ENCODE results near the gene ARHGEF17. TPM values are rescaled to one million over a fixed set of nuclear protein-coding genes. Genes with fewer than 3 reads are reported as not detected.
A peak's percentile ranks its signal among the peaks of the same experiment; 100 is the strongest.

The ARHGEF17 gene
- total and polyA plus RNA-seq, 8 donors, result 5.0 to 66.5 (median 33.6) TPM

- no peaks in the 10 kb centered on the region for H3K9me3 ChIP-seq
- no peaks in the 10 kb centered on the region for H3K27me3 ChIP-seq
- TF ChIP-seq POLR2AphosphoS5 (IDR thresholded peaks at IDR 0.05) (no peak), POLR2A (IDR thresholded peaks at IDR 0.05) (no peak), CTCF (IDR thresholded peaks at IDR 0.05) (no peak)
- H3K36me3 ChIP-seq, result peaks cover 37 to 84% (median 75%) of the 10 kb centered on the region in 4 donors
- 70 to 90% (median 85%) methylated on average over 4 of the region's 4 CpGs for WGBS, 5 donors
- intact Hi-C loops (cut with DNase I; ENCODE audit: low total_unique reads), result no loop called here
- no peak for DNase-seq
- H3K27ac ChIP-seq, result peak overlapping the region in 1 of 5 donors; percentile 14
- no peak overlapping the region for H3K4me3 ChIP-seq
- H3K4me1 ChIP-seq, result peaks cover 0 to 10% (median 2%) of the 10 kb centered on the region in 4 donors
Observed at GRCh38 chr11:73366265-73366610, 58.2 kb downstream of the ARHGEF17 start.

- intact Hi-C loops (cut with DNase I; ENCODE audit: low total_unique reads), result no loop called here
- DNase-seq, result no peak
- H3K9me3 ChIP-seq, result no peaks in the 10 kb centered on the region
Observed at GRCh38 chr11:73366953-73367352, 58.9 kb downstream of the ARHGEF17 start.

GRCh38 chr11:73367482-73368024 lies 59.5 kb downstream of the ARHGEF17 start:
- DNase-seq, result no peak
- intact Hi-C loops (cut with DNase I; ENCODE audit: low total_unique reads), result no loop called here
- Histone ChIP-seq H3K9me3 (no peaks in the 10 kb centered on the region), H3K27me3 (no peaks in the 10 kb centered on the region), H3K36me3 (peaks cover 25 to 71% (median 62%) of the 10 kb centered on the region in 4 donors), H3K4me1 (peaks cover 0 to 16% (median 2%) of the 10 kb centered on the region in 4 donors), H3K27ac (no peak overlapping the region), H3K4me3 (no peak overlapping the region)
- 72 to 79% (median 76%) methylated on average over 9 to 20 of the region's 20 CpGs for WGBS, 5 donors
- TF ChIP-seq CTCF (IDR thresholded peaks at IDR 0.05) (no peak), POLR2A (IDR thresholded peaks at IDR 0.05) (no peak)

More at GRCh38 chr11:73366953-73367352, 58.9 kb downstream of the ARHGEF17 start:
- no peaks in the 10 kb centered on the region for H3K27me3 ChIP-seq
- H3K4me1 ChIP-seq, result peaks cover 0 to 10% (median 2%) of the 10 kb centered on the region in 4 donors
- peaks cover 31 to 77% (median 68%) of the 10 kb centered on the region in 4 donors for H3K36me3 ChIP-seq
- H3K4me3 ChIP-seq, result no peak overlapping the region
- no peak overlapping the region for H3K27ac ChIP-seq
- WGBS, 5 donors, result 63 to 83% (median 79%) methylated on average over 6 of the region's 6 CpGs
- TF ChIP-seq POLR2AphosphoS5 (IDR thresholded peaks at IDR 0.05) (no peak), POLR2A (IDR thresholded peaks at IDR 0.05) (no peak), CTCF (IDR thresholded peaks at IDR 0.05) (no peak), EP300 (IDR thresholded peaks at IDR 0.05) (no peak)

GRCh38 chr11:73372375-73372993 lies 64.4 kb downstream of the ARHGEF17 start:
- no peak for DNase-seq
- WGBS, 5 donors, result 53 to 64% (median 56%) methylated on average over 6 of the region's 6 CpGs
- Histone ChIP-seq H3K36me3 (peaks cover 0 to 22% (median 12%) of the 10 kb centered on the region in 4 donors), H3K27me3 (no peaks in the 10 kb centered on the region), H3K27ac (peak overlapping the region in 2 of 5 donors; percentile 31 to 49), H3K4me3 (no peak overlapping the region), H3K9me3 (no peaks in the 10 kb centered on the region), H3K4me1 (peaks cover 6 to 29% (median 13%) of the 10 kb centered on the region in 4 donors)
- TF ChIP-seq POLR2A (IDR thresholded peaks at IDR 0.05), result no peak
- no peak for TF ChIP-seq POLR2AphosphoS5 (IDR thresholded peaks at IDR 0.05)
- TF ChIP-seq CTCF (IDR thresholded peaks at IDR 0.05), result no peak
- TF ChIP-seq EP300 (IDR thresholded peaks at IDR 0.05), result no peak
- intact Hi-C loops (cut with DNase I; ENCODE audit: low total_unique reads), result no loop called here

Measured in stomach (tissue), 9 donors.